HG02798 (cell line): ENCODE measurements around the gene KRTAP9-1.
"Not testable (repeated sequence)": the region's sequence is repeated elsewhere in the genome, so short reads cannot be mapped to it uniquely, and the experiment has no call there.

Experiments used
- ATAC-seq: cut with Tn5 transposase; IDR thresholded peaks from one replicate; pipeline ENCODE4 v1.9.1; 2021; ENCODE audit warnings: mild to moderate bottlenecking; ENCODE audit not compliant: unreplicated experiment, poor library complexity

KRTAP9-1 gene

GRCh38 chr17:41189837-41190318 lies at the start of gene KRTAP9-1:
Gene KRTAP9-1, plus strand, starts transcription at chr17:41189887. Its CDS starts 0 bp downstream, at chr17:41189887.
- not testable (repeated sequence) for ATAC-seq

GRCh38 chr17:41140360-41141131 lies 49.1 kb upstream of the KRTAP9-1 start, which contains the start of gene KRTAP4-6:
Gene KRTAP4-6, minus strand, starts transcription at chr17:41140544. Its CDS starts 57 bp downstream, at chr17:41140487.
- no peak for ATAC-seq

GRCh38 chr17:41141361-41141760 lies 48.3 kb upstream of the KRTAP9-1 start:
- no peak for ATAC-seq

GRCh38 chr17:41144846-41145245 lies 44.8 kb upstream of the KRTAP9-1 start:
- no peak for ATAC-seq

GRCh38 chr17:41145261-41145660 lies 44.4 kb upstream of the KRTAP9-1 start:
- ATAC-seq: no peak

- ATAC-seq: no peak
Measured at GRCh38 chr17:41147531-41148204, 42.0 kb upstream of the KRTAP9-1 start.

- ATAC-seq: not testable (repeated sequence)
Measured at GRCh38 chr17:41148971-41149651, 40.6 kb upstream of the KRTAP9-1 start.

GRCh38 chr17:41149652-41149985 lies 40.1 kb upstream of the KRTAP9-1 start, which contains the start of gene KRTAP4-5:
Gene KRTAP4-5, minus strand, starts transcription at chr17:41149825. Its CDS starts 58 bp downstream, at chr17:41149767.
- no peak for ATAC-seq

- ATAC-seq: no peak
Measured at GRCh38 chr17:41150026-41150425, 39.7 kb upstream of the KRTAP9-1 start.

- no peak for ATAC-seq
Measured at GRCh38 chr17:41151525-41151924, 38.2 kb upstream of the KRTAP9-1 start.

- ATAC-seq: no peak
Measured at GRCh38 chr17:41153856-41154255, 35.8 kb upstream of the KRTAP9-1 start.

- ATAC-seq: not testable (repeated sequence)
Measured at GRCh38 chr17:41160190-41160589, 29.5 kb upstream of the KRTAP9-1 start.

- no peak for ATAC-seq
Measured at GRCh38 chr17:41160648-41161047, 29.0 kb upstream of the KRTAP9-1 start, which contains the start of gene KRTAP4-4. Gene KRTAP4-4, minus strand, starts transcription at chr17:41160748. Its CDS starts 57 bp downstream, at chr17:41160691.

GRCh38 chr17:41163828-41164227 lies 25.9 kb upstream of the KRTAP9-1 start:
- ATAC-seq: no peak

GRCh38 chr17:41167561-41167960 lies 22.1 kb upstream of the KRTAP9-1 start:
- no peak for ATAC-seq

GRCh38 chr17:41168121-41168520 lies 21.6 kb upstream of the KRTAP9-1 start, which contains the start of gene KRTAP4-3:
Gene KRTAP4-3, minus strand, starts transcription at chr17:41168221. Its CDS starts 49 bp downstream, at chr17:41168172.
- ATAC-seq: no peak

GRCh38 chr17:41171886-41172285 lies 17.8 kb upstream of the KRTAP9-1 start:
- no peak for ATAC-seq

GRCh38 chr17:41176744-41177387 lies 12.8 kb upstream of the KRTAP9-1 start:
- no peak for ATAC-seq

GRCh38 chr17:41177727-41178271 lies 11.9 kb upstream of the KRTAP9-1 start, which contains the start of gene KRTAP4-2:
Gene KRTAP4-2, minus strand, starts transcription at chr17:41178221. Its CDS starts 57 bp downstream, at chr17:41178164.
- no peak for ATAC-seq

GRCh38 chr17:41178341-41178740 lies 11.3 kb upstream of the KRTAP9-1 start:
- ATAC-seq: no peak
